ENCODE results near the gene DNAH17. TPM values are rescaled to one million over a fixed set of nuclear protein-coding genes. Genes with fewer than 3 reads are reported as not detected.

The DNAH17 gene
- total and polyA plus RNA-seq, 2 of the 13 experiments (the other 11 are each of a cell fraction or from before 2014, with no cell fraction given): 0.86 to 1.6 TPM

- Histone ChIP-seq H4K20me1 (ENCODE audit: insufficient read depth, low read length) (no peaks in the 10 kb centered on the region), H2AFZ (ENCODE audit: low read length) (no peak overlapping the region), H3K4me1 (ENCODE audit: insufficient read depth, low read length) (peaks cover 13% of the 10 kb centered on the region), H3K36me3 (replicated peaks in 1 of 2; ENCODE audit: control insufficient read depth in 1 of 2, insufficient read depth in 2 of 2, low read length in 2 of 2) (no peaks in the 10 kb centered on the region), H3K9me3 (ENCODE audit: low read length) (no peaks in the 10 kb centered on the region), H3K27ac (ENCODE audit: extremely low read length, insufficient read depth, low read length) (no peak overlapping the region), H3K4me3 (replicated peaks in 1 of 3; ENCODE audit: insufficient read depth in 1 of 3, low read depth in 2 of 3, low read length in 3 of 3) (no peak overlapping the region), H3K4me2 (ENCODE audit: low read depth, low read length) (no peak overlapping the region), H3K79me2 (ENCODE audit: insufficient read depth, low read length) (no peaks in the 10 kb centered on the region), H3K9ac (ENCODE audit: insufficient read depth, low read depth, low read length) (no peak overlapping the region), H3K27me3 (ENCODE audit: control insufficient read depth in 1 of 2, insufficient read depth in 2 of 2, low read length in 2 of 2) (peaks cover 2 to 62% of the 10 kb centered on the region in 2 experiments; a peak in 3 of 5 replicates)
- 63% methylated on average over 13 of the region's 13 CpGs for WGBS (ENCODE audit: low lambda C conversion rate)
- intact Hi-C loops (cut with micrococcal nuclease; ENCODE audit: unreplicated experiment): no loop called here
- DNase-seq (ENCODE audit: low spot score): no peak
- CTCF ChIA-PET (ENCODE audit: low intra/inter-chr PET ratio, low total read pairs): no interaction called here
- no TSS peak for BruUV-seq (replicated peaks)
- in situ Hi-C loops (cut with HindIII; ENCODE audit: extremely low pct_ligation_motif_present, low pct_unique_long_range_greater_than_20kb): no loop called here
- FAIRE-seq: no peak
- no peak for ATAC-seq
- no peak for TF ChIP-seq NCOR1 (IDR thresholded peaks at IDR 0.05; ENCODE audit: borderline replicate concordance, low read length)
- no peak for TF ChIP-seq BRCA1 (CRISPR knock-in tag; IDR thresholded peaks at IDR 0.05)
- TF ChIP-seq ZNF329 (CRISPR knock-in tag; IDR thresholded peaks at IDR 0.05; ENCODE audit: low read depth): peak; percentile 55; the same call in 1 of the 2 replicates
- TF ChIP-seq CTCF (CRISPR knock-in tag; IDR thresholded peaks at IDR 0.05): peak; percentile 41
- POLR2A ChIA-PET: no interaction called here
These were observed 88.1 kb downstream of the DNAH17 start for GRCh38 chr17:78488867-78489634.

- Histone ChIP-seq H3K27ac (ENCODE audit: extremely low read length, insufficient read depth, low read length) (no peak overlapping the region), H3K4me3 (replicated peaks in 1 of 3; ENCODE audit: insufficient read depth in 1 of 3, low read depth in 2 of 3, low read length in 3 of 3) (no peak overlapping the region), H3K4me1 (ENCODE audit: insufficient read depth, low read length) (peaks cover 4% of the 10 kb centered on the region), H3K9ac (ENCODE audit: insufficient read depth, low read depth, low read length) (no peak overlapping the region), H3K9me3 (ENCODE audit: low read length) (no peaks in the 10 kb centered on the region), H3K36me3 (replicated peaks in 1 of 2; ENCODE audit: control insufficient read depth in 1 of 2, insufficient read depth in 2 of 2, low read length in 2 of 2) (no peaks in the 10 kb centered on the region), H3K79me2 (ENCODE audit: insufficient read depth, low read length) (no peaks in the 10 kb centered on the region), H3K4me2 (ENCODE audit: low read depth, low read length) (no peak overlapping the region), H2AFZ (ENCODE audit: low read length) (no peak overlapping the region), H4K20me1 (ENCODE audit: insufficient read depth, low read length) (no peaks in the 10 kb centered on the region), H3K27me3 (ENCODE audit: control insufficient read depth in 1 of 2, insufficient read depth in 2 of 2, low read length in 2 of 2) (peaks cover 2 to 53% of the 10 kb centered on the region in 2 experiments; a peak in 3 of 5 replicates)
- ChIA-PET POLR2A (no interaction called here), CTCF (ENCODE audit: low intra/inter-chr PET ratio, low total read pairs) (no interaction called here)
- in situ Hi-C loops (cut with HindIII; ENCODE audit: extremely low pct_ligation_motif_present, low pct_unique_long_range_greater_than_20kb): no loop called here
- TF ChIP-seq KAT8 (CRISPR knock-in tag; IDR thresholded peaks at IDR 0.05) (no peak), SP1 (IDR thresholded peaks at IDR 0.05) (no peak), SP1 (CRISPR knock-in tag; IDR thresholded peaks at IDR 0.05) (no peak), ATF7-NPFF (CRISPR knock-in tag; IDR thresholded peaks at IDR 0.05; ENCODE audit: low read depth) (no peak), RNF2 (conservative IDR thresholded peaks at IDR 0.05; ENCODE audit: low read depth) (no peak)
- FAIRE-seq (no peak), DNase-seq (ENCODE audit: low spot score) (no peak), ATAC-seq (no peak)
- intact Hi-C loops (cut with micrococcal nuclease; ENCODE audit: unreplicated experiment): no loop called here
- WGBS (ENCODE audit: low lambda C conversion rate): 43% methylated on average over 9 of the region's 10 CpGs
- BruUV-seq (replicated peaks): no TSS peak
These were observed 89.0 kb downstream of the DNAH17 start for GRCh38 chr17:78488156-78488555.

Data from HepG2 (cell line).